Measurements from ENCODE around the gene NPLOC4.

- TF ChIP-seq SP1 (IDR thresholded peaks at IDR 0.05) = no peak
- TF ChIP-seq CTCF (IDR thresholded peaks at IDR 0.05; ENCODE audit: low read depth, low read length, missing input control) = no peak
- no peak for TF ChIP-seq JUND (IDR thresholded peaks at IDR 0.05)
- TF ChIP-seq, protein P1, sequence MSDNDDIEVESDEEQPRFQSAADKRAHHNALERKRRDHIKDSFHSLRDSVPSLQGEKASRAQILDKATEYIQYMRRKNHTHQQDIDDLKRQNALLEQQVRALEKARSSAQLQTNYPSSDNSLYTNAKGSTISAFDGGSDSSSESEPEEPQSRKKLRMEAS (IDR thresholded peaks at IDR 0.05) = no peak
- no peak for TF ChIP-seq RAD21 (IDR thresholded peaks at IDR 0.05)
- TF ChIP-seq TAF1 (conservative IDR thresholded peaks at IDR 0.05) = no peak
- TF ChIP-seq EGR1 (IDR thresholded peaks at IDR 0.05; ENCODE audit: low read depth in 2 of 2) = no peak
- TF ChIP-seq, protein P2, sequence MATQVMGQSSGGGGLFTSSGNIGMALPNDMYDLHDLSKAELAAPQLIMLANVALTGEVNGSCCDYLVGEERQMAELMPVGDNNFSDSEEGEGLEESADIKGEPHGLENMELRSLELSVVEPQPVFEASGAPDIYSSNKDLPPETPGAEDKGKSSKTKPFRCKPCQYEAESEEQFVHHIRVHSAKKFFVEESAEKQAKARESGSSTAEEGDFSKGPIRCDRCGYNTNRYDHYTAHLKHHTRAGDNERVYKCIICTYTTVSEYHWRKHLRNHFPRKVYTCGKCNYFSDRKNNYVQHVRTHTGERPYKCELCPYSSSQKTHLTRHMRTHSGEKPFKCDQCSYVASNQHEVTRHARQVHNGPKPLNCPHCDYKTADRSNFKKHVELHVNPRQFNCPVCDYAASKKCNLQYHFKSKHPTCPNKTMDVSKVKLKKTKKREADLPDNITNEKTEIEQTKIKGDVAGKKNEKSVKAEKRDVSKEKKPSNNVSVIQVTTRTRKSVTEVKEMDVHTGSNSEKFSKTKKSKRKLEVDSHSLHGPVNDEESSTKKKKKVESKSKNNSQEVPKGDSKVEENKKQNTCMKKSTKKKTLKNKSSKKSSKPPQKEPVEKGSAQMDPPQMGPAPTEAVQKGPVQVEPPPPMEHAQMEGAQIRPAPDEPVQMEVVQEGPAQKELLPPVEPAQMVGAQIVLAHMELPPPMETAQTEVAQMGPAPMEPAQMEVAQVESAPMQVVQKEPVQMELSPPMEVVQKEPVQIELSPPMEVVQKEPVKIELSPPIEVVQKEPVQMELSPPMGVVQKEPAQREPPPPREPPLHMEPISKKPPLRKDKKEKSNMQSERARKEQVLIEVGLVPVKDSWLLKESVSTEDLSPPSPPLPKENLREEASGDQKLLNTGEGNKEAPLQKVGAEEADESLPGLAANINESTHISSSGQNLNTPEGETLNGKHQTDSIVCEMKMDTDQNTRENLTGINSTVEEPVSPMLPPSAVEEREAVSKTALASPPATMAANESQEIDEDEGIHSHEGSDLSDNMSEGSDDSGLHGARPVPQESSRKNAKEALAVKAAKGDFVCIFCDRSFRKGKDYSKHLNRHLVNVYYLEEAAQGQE (IDR thresholded peaks at IDR 0.05) = no peak
- TF ChIP-seq, protein P3, sequence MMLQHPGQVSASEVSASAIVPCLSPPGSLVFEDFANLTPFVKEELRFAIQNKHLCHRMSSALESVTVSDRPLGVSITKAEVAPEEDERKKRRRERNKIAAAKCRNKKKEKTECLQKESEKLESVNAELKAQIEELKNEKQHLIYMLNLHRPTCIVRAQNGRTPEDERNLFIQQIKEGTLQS (IDR thresholded peaks at IDR 0.05) = no peak
- TF ChIP-seq ZBTB33 (IDR thresholded peaks at IDR 0.05) = no peak
- TF ChIP-seq YY1 (IDR thresholded peaks at IDR 0.05) = no peak
- peak in 1 of 2 donors; percentile 40 for TF ChIP-seq GABPA (IDR thresholded peaks at IDR 0.05 in 1 of 2, conservative IDR thresholded peaks at IDR 0.05 in 1 of 2)
- TF ChIP-seq RXRA (IDR thresholded peaks at IDR 0.05) = no peak
- no peak for TF ChIP-seq FOXA1 (IDR thresholded peaks at IDR 0.05)
Observed at GRCh38 chr17:81577278-81578000, 59.5 kb downstream of the NPLOC4 start.
